Astrocyte (in vitro differentiated cells and primary cell): Measurements from ENCODE around the gene MCM8. TPM values are rescaled to one million over a fixed set of nuclear protein-coding genes. Genes with fewer than 3 reads are reported as not detected.

Experiments used
- DNase-seq: peaks from one replicate; pipeline ENCODE4 v3.0.0-alpha.2; 2010; ENCODE audit warnings: low read depth
- FAIRE-seq: peaks from 2 replicates; lab custom pipeline; 2011; peaks lifted over from hg19 to GRCh38; lab: Jason Lieb, UNC
- H2AFZ ChIP-seq: 2 replicates; pipeline ENCODE4 v1.6.0; 2012; ENCODE audit warnings: low read depth, low read length, inconsistent platforms
- H3K27ac ChIP-seq: 2 replicates; pipeline ENCODE4 v1.5.1; 2011; ENCODE audit warnings: low read depth, low read length, inconsistent platforms
- H3K27me3 ChIP-seq: 2 replicates; pipeline ENCODE4 v1.6.0; 2011; ENCODE audit warnings: low read length, inconsistent platforms; ENCODE audit not compliant: insufficient read depth
- H3K36me3 ChIP-seq: 2 replicates; pipeline ENCODE4 v1.5.1; 2011; ENCODE audit warnings: low read length, inconsistent platforms; ENCODE audit not compliant: insufficient read depth
- H3K4me1 ChIP-seq: 2 replicates; pipeline ENCODE4 v1.5.1; 2011; ENCODE audit warnings: low read length, inconsistent platforms; ENCODE audit not compliant: insufficient read depth
- H3K4me2 ChIP-seq: 2 replicates; pipeline ENCODE4 v1.6.0; 2012; ENCODE audit warnings: low read length, inconsistent platforms
- H3K4me3 ChIP-seq: 2 replicates; pipeline ENCODE4 v1.5.1; 2011; ENCODE audit warnings: low read depth, mild to moderate bottlenecking, low read length, inconsistent platforms; ENCODE audit not compliant: insufficient read depth
- H3K79me2 ChIP-seq: 2 replicates; pipeline ENCODE4 v1.6.0; 2012; ENCODE audit warnings: mild to moderate bottlenecking, low read length, inconsistent platforms; ENCODE audit not compliant: insufficient read depth
- H3K9ac ChIP-seq: 2 replicates; pipeline ENCODE4 v1.6.0; 2012; ENCODE audit warnings: mild to moderate bottlenecking, low read length, inconsistent platforms
- H3K9me3 ChIP-seq: 2 replicates; pipeline ENCODE4 v1.5.1; 2012; ENCODE audit warnings: low read depth, mild to moderate bottlenecking, low read length, inconsistent platforms; ENCODE audit not compliant: insufficient read depth
- H4K20me1 ChIP-seq: 2 replicates; pipeline ENCODE4 v1.6.0; 2012; ENCODE audit warnings: low read length, inconsistent platforms; ENCODE audit not compliant: insufficient read depth
- H3K27ac Mint-ChIP-seq: one replicate; pipeline ENCODE4 v1.8.0; 2021; ENCODE audit warnings: mild to moderate bottlenecking, mixed read lengths; ENCODE audit not compliant: unreplicated experiment
- H3K27me3 Mint-ChIP-seq: one replicate; pipeline ENCODE4 v1.8.0; 2021; ENCODE audit warnings: low read depth, mixed read lengths; ENCODE audit not compliant: unreplicated experiment
- H3K36me3 Mint-ChIP-seq: one replicate; pipeline ENCODE4 v1.8.0; 2021; ENCODE audit warnings: low read depth, mixed read lengths; ENCODE audit not compliant: unreplicated experiment
- H3K4me1 Mint-ChIP-seq: one replicate; pipeline ENCODE4 v1.8.0; 2021; ENCODE audit warnings: low read depth, mixed read lengths; ENCODE audit not compliant: unreplicated experiment
- H3K4me3 Mint-ChIP-seq: one replicate; pipeline ENCODE4 v1.8.0; 2021; ENCODE audit warnings: mild to moderate bottlenecking, moderate library complexity, mixed read lengths; ENCODE audit not compliant: unreplicated experiment
- H3K9me3 Mint-ChIP-seq: one replicate; pipeline ENCODE4 v1.8.0; 2021; ENCODE audit warnings: mild to moderate bottlenecking, mixed read lengths; ENCODE audit not compliant: unreplicated experiment
- EZH2 ChIP-seq: IDR thresholded peaks from 2 replicates; pipeline ENCODE4 v1.6.1; 2012; ENCODE audit warnings: mild to moderate bottlenecking, low read length, inconsistent platforms; ENCODE audit not compliant: insufficient read depth
- total RNA-seq: library from RNA; stranded (reverse); gene quantifications from 2 replicates; pipeline ENCODE4 v1.2.1, GENCODE V29; 2021
- TF ChIP-seq, protein P1 (sequence below): IDR thresholded peaks from 2 replicates; pipeline ENCODE4 v1.5.1; 2011; ENCODE audit warnings: low read depth, mild to moderate bottlenecking, inconsistent platforms, low read length, moderate library complexity; ENCODE audit not compliant: insufficient read depth

The MCM8 gene
- total RNA-seq, 1 donor from 2014 or later: 5.7 TPM

- H3K27me3 ChIP-seq: no peaks in the 10 kb centered on the region
- no peak overlapping the region for H3K9ac ChIP-seq
- H2AFZ ChIP-seq: no peak overlapping the region
- TF ChIP-seq, protein P1, sequence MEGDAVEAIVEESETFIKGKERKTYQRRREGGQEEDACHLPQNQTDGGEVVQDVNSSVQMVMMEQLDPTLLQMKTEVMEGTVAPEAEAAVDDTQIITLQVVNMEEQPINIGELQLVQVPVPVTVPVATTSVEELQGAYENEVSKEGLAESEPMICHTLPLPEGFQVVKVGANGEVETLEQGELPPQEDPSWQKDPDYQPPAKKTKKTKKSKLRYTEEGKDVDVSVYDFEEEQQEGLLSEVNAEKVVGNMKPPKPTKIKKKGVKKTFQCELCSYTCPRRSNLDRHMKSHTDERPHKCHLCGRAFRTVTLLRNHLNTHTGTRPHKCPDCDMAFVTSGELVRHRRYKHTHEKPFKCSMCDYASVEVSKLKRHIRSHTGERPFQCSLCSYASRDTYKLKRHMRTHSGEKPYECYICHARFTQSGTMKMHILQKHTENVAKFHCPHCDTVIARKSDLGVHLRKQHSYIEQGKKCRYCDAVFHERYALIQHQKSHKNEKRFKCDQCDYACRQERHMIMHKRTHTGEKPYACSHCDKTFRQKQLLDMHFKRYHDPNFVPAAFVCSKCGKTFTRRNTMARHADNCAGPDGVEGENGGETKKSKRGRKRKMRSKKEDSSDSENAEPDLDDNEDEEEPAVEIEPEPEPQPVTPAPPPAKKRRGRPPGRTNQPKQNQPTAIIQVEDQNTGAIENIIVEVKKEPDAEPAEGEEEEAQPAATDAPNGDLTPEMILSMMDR: no peak
- no peak for TF ChIP-seq EZH2
- H3K9me3 ChIP-seq: no peaks in the 10 kb centered on the region
- H3K27ac Mint-ChIP-seq: no peak overlapping the region
- no peak overlapping the region for H3K4me2 ChIP-seq
- DNase-seq (no peak), FAIRE-seq (no peak)
- no peak overlapping the region for H3K27ac ChIP-seq
- no peak overlapping the region for H3K4me3 Mint-ChIP-seq
- peaks cover 5% of the 10 kb centered on the region for H3K4me1 Mint-ChIP-seq
- no peak overlapping the region for H3K4me3 ChIP-seq
- peaks cover 58% of the 10 kb centered on the region for H4K20me1 ChIP-seq
- no peaks in the 10 kb centered on the region for H3K4me1 ChIP-seq
- no peaks in the 10 kb centered on the region for H3K9me3 Mint-ChIP-seq
- H3K27me3 Mint-ChIP-seq: no peaks in the 10 kb centered on the region
- peaks cover 20% of the 10 kb centered on the region for H3K36me3 ChIP-seq
- peaks cover 4% of the 10 kb centered on the region for H3K36me3 Mint-ChIP-seq
- peaks cover 91% of the 10 kb centered on the region for H3K79me2 ChIP-seq
These were observed 67.4 kb downstream of the MCM8 start for GRCh38 chr20:6017880-6018279.

DNA sequence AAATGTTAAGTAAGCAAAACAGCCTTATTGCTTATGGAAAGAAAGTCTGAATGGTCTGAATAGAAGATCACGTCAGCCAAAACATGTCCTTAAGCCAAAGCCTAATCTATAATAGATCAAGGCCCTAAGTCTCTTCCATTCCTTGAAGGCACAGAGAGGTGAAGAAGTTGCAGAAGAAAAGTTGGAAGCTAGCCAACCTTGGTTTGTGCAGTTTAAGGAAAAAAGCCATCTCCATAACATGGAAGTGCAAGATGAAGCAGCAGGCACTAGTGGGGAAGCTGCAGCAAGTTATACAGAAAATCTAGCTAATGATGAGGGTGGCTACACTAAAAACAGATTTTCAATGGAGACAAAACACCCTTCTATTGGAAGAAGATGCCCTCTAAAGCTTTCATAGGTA lies 74.3 kb downstream of the MCM8 start:
- no peak for TF ChIP-seq EZH2
- TF ChIP-seq, protein P1: no peak
- H3K27me3 Mint-ChIP-seq: no peaks in the 10 kb centered on the region
- H3K9me3 ChIP-seq: peaks cover 2% of the 10 kb centered on the region
- H3K4me2 ChIP-seq: no peak overlapping the region
- no peak overlapping the region for H3K27ac Mint-ChIP-seq
- peaks cover 19% of the 10 kb centered on the region for H3K36me3 ChIP-seq
- no peak overlapping the region for H3K4me3 Mint-ChIP-seq
- no peaks in the 10 kb centered on the region for H3K27me3 ChIP-seq
- H3K27ac ChIP-seq: no peak overlapping the region
- peaks cover 55% of the 10 kb centered on the region for H4K20me1 ChIP-seq
- peaks cover 3% of the 10 kb centered on the region for H3K4me1 Mint-ChIP-seq
- no peak overlapping the region for H3K9ac ChIP-seq
- peaks cover 53% of the 10 kb centered on the region for H3K79me2 ChIP-seq
- peaks cover 12% of the 10 kb centered on the region for H3K9me3 Mint-ChIP-seq
- peaks cover 27% of the 10 kb centered on the region for H3K36me3 Mint-ChIP-seq
- no peak for DNase-seq
- no peak overlapping the region for H2AFZ ChIP-seq
- no peak for FAIRE-seq
- H3K4me1 ChIP-seq: no peaks in the 10 kb centered on the region
- no peak overlapping the region for H3K4me3 ChIP-seq

GRCh38 chr20:6026051-6026450 lies 75.6 kb downstream of the MCM8 start:
- Histone ChIP-seq H3K4me1 (no peaks in the 10 kb centered on the region), H3K36me3 (peaks cover 19% of the 10 kb centered on the region), H2AFZ (no peak overlapping the region), H3K79me2 (peaks cover 46% of the 10 kb centered on the region), H3K9ac (no peak overlapping the region), H4K20me1 (peaks cover 63% of the 10 kb centered on the region), H3K27me3 (no peaks in the 10 kb centered on the region), H3K4me2 (no peak overlapping the region), H3K9me3 (peaks cover 2% of the 10 kb centered on the region), H3K4me3 (no peak overlapping the region), H3K27ac (no peak overlapping the region)
- no peak overlapping the region for H3K27ac Mint-ChIP-seq
- H3K9me3 Mint-ChIP-seq: peaks cover 12% of the 10 kb centered on the region
- TF ChIP-seq EZH2: no peak
- TF ChIP-seq, protein P1: no peak
- peaks cover 3% of the 10 kb centered on the region for H3K4me1 Mint-ChIP-seq
- H3K4me3 Mint-ChIP-seq: no peak overlapping the region
- no peaks in the 10 kb centered on the region for H3K27me3 Mint-ChIP-seq
- DNase-seq: peak; percentile 43
- no peak for FAIRE-seq
- peaks cover 27% of the 10 kb centered on the region for H3K36me3 Mint-ChIP-seq
